Esophagus squamous epithelium (tissue), 5 donors: ENCODE measurements around the gene ANO4. TPM values are rescaled to one million over a fixed set of nuclear protein-coding genes. Genes with fewer than 3 reads are reported as not detected.

Experiments used
- DNase-seq: peaks from one replicate; lab custom pipeline; 2025; lab: John Stamatoyannopoulos, UW
- H3K27ac ChIP-seq, 4 donors: fragments of 200-600 bp; sonication (generic); one replicate each; pipeline ENCODE4 v1.5.1; 2016 to 2019; ENCODE audit warnings: mild to moderate bottlenecking in 1 of 4
- H3K27me3 ChIP-seq, 4 donors: fragments of 200-600 bp; sonication (generic); 1 replicate in 3 of 4; 2 replicates in 1 of 4; pipeline versions ENCODE4 v1.5.1 to v1.6.0; 2017 to 2021; ENCODE audit warnings: antibody characterized with exemption in 1 of 4
- H3K36me3 ChIP-seq, 3 donors: fragments of 200-600 bp; sonication (generic); one replicate each; pipeline ENCODE4 v1.5.1; 2016 to 2019
- H3K4me1 ChIP-seq, 3 donors: fragments of 200-600 bp; sonication (generic); one replicate each; pipeline ENCODE4 v1.5.1; 2017 to 2019
- H3K4me3 ChIP-seq, 4 donors: fragments of 200-600 bp; sonication (generic); 1 replicate in 3 of 4; 2 replicates in 1 of 4; pipeline ENCODE4 v1.5.1; 2016 to 2019; ENCODE audit warnings: mild to moderate bottlenecking in 2 of 4, moderate library complexity in 1 of 4
- H3K9me3 ChIP-seq, 3 donors: fragments of 200-600 bp; sonication (generic); one replicate each; pipeline ENCODE4 v1.5.1; 2016 to 2019
- CTCF ChIP-seq, 6 experiments: fragments of 450-650 bp in 4 of 6; fragments of 200-600 bp in 2 of 6; sonication (generic) in 2 of 6; IDR thresholded peaks; one replicate each; pipeline ENCODE4 v1.5.1; 2016 to 2019; ENCODE audit warnings: antibody characterized with exemption in 6 of 6, mild to moderate bottlenecking in 4 of 6, moderate library complexity in 4 of 6
- POLR2A ChIP-seq, 4 donors: fragments of 450-650 bp; IDR thresholded peaks; one replicate each; pipeline ENCODE4 v1.6.1; 2017; ENCODE audit warnings: antibody characterized with exemption in 4 of 4, mild to moderate bottlenecking in 4 of 4, moderate library complexity in 3 of 4
- WGBS, 2 donors: methylation state at CpG; one replicate each; pipeline ENCODE4 v1.1.5; 2018; 5-methylcytosine and 5-hydroxymethylcytosine counted together
- intact Hi-C: fragments of 100-400 bp; cut with DNase I; formaldehyde crosslinking; loops from one replicate; pipeline ENCODE4 v1.15.0; 2022
- total RNA-seq, 4 donors: library from RNA; depleted of rRNA; stranded (reverse); fragments of >200 nt; gene quantifications; one replicate each; pipeline ENCODE4 v1.1.0, GENCODE V29; 2016
- donor health status: DM: yes; HTN: yes; CAD: no.

Gene ANO4
- total RNA-seq, 4 donors from 2014 or later, result 0.09 TPM; not detected in 3

DNA sequence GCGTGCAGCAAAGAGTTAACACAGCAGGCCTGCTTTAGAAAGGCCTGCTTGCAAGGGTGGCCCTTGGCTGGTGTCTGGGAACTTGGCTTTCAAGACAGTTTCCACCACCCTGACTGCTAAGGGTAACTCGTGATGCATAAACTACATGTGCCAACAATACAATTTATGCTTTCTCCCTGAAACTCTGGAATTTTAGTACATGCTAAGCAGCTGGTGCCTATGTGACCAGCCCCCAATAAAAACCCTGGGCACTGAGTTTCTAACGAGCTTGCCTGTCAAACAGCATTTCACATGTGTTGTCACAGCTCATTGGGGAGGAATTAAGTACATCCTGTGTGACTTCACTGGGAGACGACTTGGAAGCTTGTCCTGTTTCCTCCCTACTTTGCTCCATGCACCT lies 282.3 kb downstream of the ANO4 start:
- Histone ChIP-seq H3K4me3 (no peak overlapping the region), H3K36me3 (no peaks in the 10 kb centered on the region), H3K27me3 (no peaks in the 10 kb centered on the region), H3K9me3 (no peaks in the 10 kb centered on the region), H3K4me1 (peaks cover 0 to 7% (median 0%) of the 10 kb centered on the region in 3 donors), H3K27ac (no peak overlapping the region)
- TF ChIP-seq CTCF (IDR thresholded peaks at IDR 0.05), result no peak
- WGBS, 2 donors, result 25 to 41% methylated on average over 4 of the region's 4 CpGs
- no peak for DNase-seq
- intact Hi-C loops, result no loop called here

GRCh38 chr12:101077791-101078528 lies 283.4 kb downstream of the ANO4 start:
- TF ChIP-seq CTCF (IDR thresholded peaks at IDR 0.05) (no peak), POLR2A (IDR thresholded peaks at IDR 0.05) (no peak)
- Histone ChIP-seq H3K4me1 (peaks cover 0 to 7% (median 0%) of the 10 kb centered on the region in 3 donors), H3K9me3 (no peaks in the 10 kb centered on the region), H3K27ac (no peak overlapping the region), H3K36me3 (no peaks in the 10 kb centered on the region), H3K27me3 (no peaks in the 10 kb centered on the region), H3K4me3 (no peak overlapping the region)
- intact Hi-C loops, result no loop called here
- WGBS, 2 donors, result 78 to 88% methylated on average over 3 of the region's 3 CpGs
- no peak for DNase-seq

DNA sequence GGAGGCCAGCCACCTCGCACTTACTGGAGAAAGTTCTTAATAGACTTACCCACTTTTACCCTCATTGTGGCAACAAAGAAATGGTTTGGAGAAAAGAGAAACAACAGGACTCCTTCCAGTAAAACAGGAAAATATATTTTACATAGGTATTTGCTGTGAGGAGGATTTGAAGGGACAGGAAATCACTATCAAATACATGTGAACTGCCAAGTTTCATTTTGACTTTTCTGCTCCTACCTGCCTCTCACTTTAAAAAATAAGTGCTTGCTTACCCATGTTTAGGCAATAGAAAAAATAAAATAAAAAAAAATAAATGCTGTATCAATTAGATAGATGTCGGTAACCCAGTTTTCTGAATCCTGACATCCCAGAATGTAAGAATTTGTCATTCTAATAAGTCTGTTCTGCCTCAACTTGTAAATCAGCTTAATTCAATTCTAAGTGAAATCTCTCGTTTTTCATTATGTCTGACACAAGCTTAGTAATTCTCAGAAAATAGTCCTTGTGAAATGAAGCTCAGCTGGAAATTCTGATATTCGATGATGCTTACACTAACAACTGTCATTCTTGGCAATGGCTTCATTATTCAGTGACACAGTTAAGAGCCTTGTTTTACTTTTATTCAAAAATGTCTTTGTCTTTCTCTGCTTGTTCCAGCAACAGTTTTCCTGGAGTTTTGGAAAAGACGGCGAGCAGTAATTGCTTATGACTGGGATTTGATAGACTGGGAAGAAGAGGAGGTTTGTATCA lies 284.1 kb downstream of the ANO4 start:
- Histone ChIP-seq H3K36me3 (no peaks in the 10 kb centered on the region), H3K27ac (no peak overlapping the region), H3K4me3 (no peak overlapping the region), H3K27me3 (no peaks in the 10 kb centered on the region), H3K4me1 (peaks cover 0 to 7% (median 0%) of the 10 kb centered on the region in 3 donors), H3K9me3 (no peaks in the 10 kb centered on the region)
- no peak for DNase-seq
- TF ChIP-seq POLR2A (IDR thresholded peaks at IDR 0.05) (no peak), CTCF (IDR thresholded peaks at IDR 0.05) (no peak)
- intact Hi-C loops, result no loop called here
- 44 to 50% methylated on average over 6 of the region's 6 CpGs for WGBS, 2 donors

- DNase-seq, result no peak
- Histone ChIP-seq H3K27ac (no peak overlapping the region), H3K4me3 (no peak overlapping the region), H3K4me1 (no peaks in the 10 kb centered on the region), H3K27me3 (no peaks in the 10 kb centered on the region), H3K9me3 (no peaks in the 10 kb centered on the region), H3K36me3 (no peaks in the 10 kb centered on the region)
- WGBS, 2 donors, result 48 to 71% methylated on average over 3 of the region's 3 CpGs
- TF ChIP-seq CTCF (IDR thresholded peaks at IDR 0.05) (no peak), POLR2A (IDR thresholded peaks at IDR 0.05) (no peak)
- intact Hi-C loops, result no loop called here
Measured at GRCh38 chr12:101082706-101083105, 288.1 kb downstream of the ANO4 start.

- Histone ChIP-seq H3K27me3 (no peaks in the 10 kb centered on the region), H3K9me3 (no peaks in the 10 kb centered on the region), H3K36me3 (no peaks in the 10 kb centered on the region), H3K27ac (no peak overlapping the region), H3K4me1 (no peaks in the 10 kb centered on the region), H3K4me3 (no peak overlapping the region)
- intact Hi-C loops, result no loop called here
- no peak for TF ChIP-seq CTCF (IDR thresholded peaks at IDR 0.05)
- no peak for TF ChIP-seq POLR2A (IDR thresholded peaks at IDR 0.05)
- no peak for DNase-seq
- WGBS, 2 donors, result 43 to 45% methylated on average over 8 to 11 of the region's 11 CpGs
Measured at GRCh38 chr12:101086490-101087135, 292.0 kb downstream of the ANO4 start.
